HepG2 (cell line): ENCODE measurements around the gene NFKBIA. TPM values are rescaled to one million over a fixed set of nuclear protein-coding genes. Genes with fewer than 3 reads are reported as not detected.
A peak's percentile ranks its signal among the peaks of the same experiment; 100 is the strongest.

ENCODE experiments used
- ATAC-seq: fragments of 200-7000 bp; cut with Tn5 transposase; 3 replicates; pipeline ENCODE4 v1.9.1; 2020; ENCODE audit warnings: mild to moderate bottlenecking, moderate library complexity
- BruUV-seq: library from RNA; stranded (reverse); fragments of 400-500 nt; replicated peaks from 2 replicates; lab custom pipeline; 2021; lab: Mats Ljungman, UMichigan
- CTCF ChIA-PET: fragments of 300-600 bp; formaldehyde crosslinking; extraction: SDS; loops from one replicate; lab custom pipeline; 2021; ENCODE audit warnings: low total read pairs, inconsistent platforms, low intra/inter-chr PET ratio; lab: Yijun Ruan, JAX
- POLR2A ChIA-PET: fragments of 350-600 bp; sonication (Branson Sonifier 250); formaldehyde crosslinking; loops from one replicate; lab custom pipeline; 2020; ENCODE audit warnings: antibody characterized with exemption, inconsistent platforms; lab: Yijun Ruan, JAX
- DNase-seq: peaks from one replicate; pipeline ENCODE4 v3.0.0-alpha.2; 2015; ENCODE audit warnings: low spot score
- FAIRE-seq: peaks from 3 replicates; lab custom pipeline; 2011; peaks lifted over from hg19 to GRCh38; lab: Jason Lieb, UNC
- H2AFZ ChIP-seq: one replicate; pipeline ENCODE4 v1.6.1; 2011; ENCODE audit warnings: low read length, inconsistent platforms
- H3K27ac ChIP-seq: fragments of 300-600 bp; 3 replicates; pipeline ENCODE4 v1.8.0; 2011; ENCODE audit warnings: mixed run types, mild to moderate bottlenecking, mixed read lengths, low read length, inconsistent platforms; ENCODE audit not compliant: insufficient read depth; ENCODE audit errors: extremely low read length
- H3K27me3 ChIP-seq, 2 experiments: fragments of 200-600 bp in 1 of 2; 2 replicates in 1 of 2; 3 replicates in 1 of 2; pipeline versions ENCODE4 v1.6.0 to v1.8.0; 2011; ENCODE audit warnings: low read length in 2 of 2, mild to moderate bottlenecking in 2 of 2, moderate library complexity in 2 of 2, inconsistent platforms in 1 of 2; ENCODE audit not compliant: insufficient read depth in 2 of 2, control insufficient read depth in 1 of 2
- H3K36me3 ChIP-seq, 2 experiments: fragments of 200-600 bp in 1 of 2; replicated peaks in 1 of 2; 2 replicates in 1 of 2; 3 replicates in 1 of 2; pipeline versions ENCODE4 v1.5.1 to v1.8.0; 2011; ENCODE audit warnings: low read length in 2 of 2, inconsistent platforms in 1 of 2; ENCODE audit not compliant: insufficient read depth in 2 of 2, control insufficient read depth in 1 of 2
- H3K4me1 ChIP-seq: 2 replicates; pipeline ENCODE4 v1.5.1; 2012; ENCODE audit warnings: low read length, inconsistent platforms; ENCODE audit not compliant: insufficient read depth
- H3K4me2 ChIP-seq: 2 replicates; pipeline ENCODE4 v1.6.0; 2011; ENCODE audit warnings: low read depth, low read length, inconsistent platforms
- H3K4me3 ChIP-seq, 3 experiments: fragments of 200-600 bp in 1 of 3; sonication (generic), shearing (Covaris generic) in 1 of 3; replicated peaks in 1 of 3; 2 replicates each; pipeline ENCODE4 v1.5.1; 2011 to 2016; ENCODE audit warnings: low read length in 3 of 3, inconsistent platforms in 2 of 3, low read depth in 2 of 3, mild to moderate bottlenecking in 2 of 3, control low read depth in 1 of 3, mixed read lengths in 1 of 3; ENCODE audit not compliant: insufficient read depth in 1 of 3
- H3K79me2 ChIP-seq: one replicate; pipeline ENCODE4 v1.6.1; 2011; ENCODE audit warnings: low read length, inconsistent platforms; ENCODE audit not compliant: insufficient read depth
- H3K9ac ChIP-seq: 2 replicates; pipeline ENCODE4 v1.6.0; 2011; ENCODE audit warnings: mild to moderate bottlenecking, low read depth, low read length, inconsistent platforms; ENCODE audit not compliant: insufficient read depth
- H3K9me3 ChIP-seq: 2 replicates; pipeline ENCODE4 v1.5.1; 2012; ENCODE audit warnings: mild to moderate bottlenecking, low read length
- H4K20me1 ChIP-seq: 2 replicates; pipeline ENCODE4 v1.6.0; 2011; ENCODE audit warnings: inconsistent platforms, mild to moderate bottlenecking, low read length, moderate library complexity; ENCODE audit not compliant: insufficient read depth
- ARID4A ChIP-seq: sonication (generic); formaldehyde crosslinking; IDR thresholded peaks from 2 replicates; pipeline ENCODE4 v1.5.0; 2020; ENCODE audit warnings: mild to moderate bottlenecking, missing genetic modification reagents, borderline replicate concordance
- FOXC1 ChIP-seq: sonication (generic); formaldehyde crosslinking; IDR thresholded peaks from 2 replicates; pipeline ENCODE4 v1.8.0; 2022; ENCODE audit warnings: mild to moderate bottlenecking, missing genetic modification reagents, borderline replicate concordance
- GATAD2A ChIP-seq: IDR thresholded peaks from 2 replicates; pipeline ENCODE4 v1.6.1; 2016
- HNF1B ChIP-seq: sonication (generic); formaldehyde crosslinking; IDR thresholded peaks from 2 replicates; pipeline ENCODE4 v1.5.1; 2020; ENCODE audit warnings: mild to moderate bottlenecking, moderate library complexity, missing genetic modification reagents
- KDM5A ChIP-seq: fragments of 200-600 bp; sonication (generic); IDR thresholded peaks from 2 replicates; pipeline ENCODE4 v1.7.0; 2018; ENCODE audit warnings: antibody characterized with exemption, mild to moderate bottlenecking, low read length, borderline replicate concordance
- KLF13 ChIP-seq: sonication (generic); formaldehyde crosslinking; IDR thresholded peaks from 2 replicates; pipeline ENCODE4 v1.4.0; 2020; ENCODE audit warnings: mild to moderate bottlenecking, missing genetic modification reagents
- NFYB ChIP-seq: sonication (generic); formaldehyde crosslinking; IDR thresholded peaks from 2 replicates; pipeline ENCODE4 v1.4.0; 2020; ENCODE audit warnings: missing genetic modification reagents
- NR2F2 ChIP-seq: IDR thresholded peaks from 2 replicates; pipeline ENCODE4 v1.6.1; 2012; ENCODE audit warnings: low read depth, inconsistent platforms, borderline replicate concordance
- PHF20 ChIP-seq: sonication (generic); formaldehyde crosslinking; IDR thresholded peaks from 2 replicates; pipeline ENCODE4 v1.5.0; 2020; ENCODE audit warnings: mild to moderate bottlenecking, missing genetic modification reagents
- SP140L ChIP-seq: sonication (generic); formaldehyde crosslinking; IDR thresholded peaks from 2 replicates; pipeline ENCODE4 v1.4.0; 2020; ENCODE audit warnings: missing genetic modification reagents, borderline replicate concordance
- STAT5B ChIP-seq: sonication (generic); formaldehyde crosslinking; IDR thresholded peaks from 2 replicates; pipeline ENCODE4 v1.4.0; 2020; ENCODE audit warnings: missing genetic modification reagents
- THRA ChIP-seq: sonication (generic); formaldehyde crosslinking; IDR thresholded peaks from 2 replicates; pipeline ENCODE4 v1.4.0; 2020; ENCODE audit warnings: missing genetic modification reagents, borderline replicate concordance
- YEATS2 ChIP-seq: sonication (generic); formaldehyde crosslinking; IDR thresholded peaks from 2 replicates; pipeline ENCODE4 v1.4.0; 2020; ENCODE audit warnings: missing genetic modification reagents, borderline replicate concordance
- ZC3H4 ChIP-seq: sonication (generic); formaldehyde crosslinking; IDR thresholded peaks from 2 replicates; pipeline ENCODE4 v1.4.0; 2020; ENCODE audit warnings: missing genetic modification reagents, borderline replicate concordance
- ZNF17 ChIP-seq: sonication (generic); formaldehyde crosslinking; IDR thresholded peaks from 2 replicates; pipeline ENCODE4 v1.5.0; 2020; ENCODE audit warnings: mild to moderate bottlenecking, missing genetic modification reagents
- ZNF383 ChIP-seq: sonication (generic); formaldehyde crosslinking; IDR thresholded peaks from 2 replicates; pipeline ENCODE4 v1.4.0; 2020; ENCODE audit warnings: missing genetic modification reagents, mild to moderate bottlenecking, borderline replicate concordance
- ZNF496 ChIP-seq: sonication (generic); formaldehyde crosslinking; IDR thresholded peaks from 2 replicates; pipeline ENCODE4 v1.8.1; 2023; ENCODE audit warnings: mild to moderate bottlenecking, moderate library complexity, missing genetic modification reagents; ENCODE audit not compliant: insufficient replicate concordance
- WGBS: methylation state at CpG from one replicate; pipeline ENCODE4 v1.1.6; 2017; ENCODE audit warnings: low lambda C conversion rate; 5-methylcytosine and 5-hydroxymethylcytosine counted together
- in situ Hi-C: cut with HindIII; loops from 2 replicates; pipeline ENCODE4 v1.10.0; 2017; ENCODE audit warnings: low pct_unique_long_range_greater_than_20kb; ENCODE audit not compliant: extremely low pct_ligation_motif_present
- intact Hi-C: fragments of 100-400 bp; cut with micrococcal nuclease; formaldehyde crosslinking; loops from one replicate; pipeline ENCODE4 v1.10.0; 2022; ENCODE audit not compliant: unreplicated experiment
- polyA plus RNA-seq, 8 experiments: library from polyadenylated mRNA; depleted of rRNA in 3 of 8; stranded (reverse) in 7 of 8; unstranded in 1 of 8; fragments of >200 nt; fragmentation: Illumina TruSeq in 4 of 8; extraction: Trizol in 4 of 8; gene quantifications; 2 replicates each; pipeline versions ENCODE4 v1.2.1 to v1.2.3, GENCODE V29; 2011 to 2016; ENCODE audit warnings: low read depth in 4 of 8, missing spikeins in 1 of 8, mixed read lengths in 1 of 8; ENCODE audit not compliant: insufficient read depth in 1 of 8
- total RNA-seq, 5 experiments: library from RNA; depleted of rRNA; stranded (reverse); fragments of >200 nt; fragmentation: Illumina TruSeq; extraction: Trizol; gene quantifications; 2 replicates each; pipeline ENCODE4 v1.2.3, GENCODE V29; 2016; ENCODE audit warnings: low read depth in 1 of 5

The NFKBIA gene
- total and polyA plus RNA-seq, 2 of the 13 experiments (the other 11 are each of a cell fraction or from before 2014, with no cell fraction given), result 197 to 319 TPM

- ATAC-seq, result no peak
- POLR2A ChIA-PET, result no interaction called here
- no peak for FAIRE-seq
- in situ Hi-C loops (loop anchor here (5.0 kb wide), 5 partner anchors 75 to 285 kb away; partner anchors contain the start of genes PPP2R3C and PRORP), intact Hi-C loops (loop anchor here (1.0 to 5.0 kb wide), 5 partner anchors 73 to 360 kb away; partner anchors contain the start of gene FAM177A1)
- Histone ChIP-seq H3K79me2 (peaks cover 17% of the 10 kb centered on the region), H3K4me2 (no peak overlapping the region), H3K4me3 (no peak overlapping the region), H3K9me3 (no peaks in the 10 kb centered on the region), H3K27me3 (no peaks in the 10 kb centered on the region; a peak in 2 of 5 replicates), H3K9ac (no peak overlapping the region), H3K27ac (no peak overlapping the region), H3K36me3 (peaks cover 13% of the 10 kb centered on the region in 2 experiments), H3K4me1 (peaks cover 57% of the 10 kb centered on the region), H4K20me1 (peaks cover 14% of the 10 kb centered on the region), H2AFZ (no peak overlapping the region)
- DNase-seq, result no peak
- CTCF ChIA-PET, result interaction anchor here (1.0 to 4.9 kb wide), 9 partner anchors 13 to 267 kb away, joined by 3 to 51 read pairs (median 7); no protein-coding TSS in a partner anchor
- BruUV-seq, result no TSS peak
- WGBS, result 10% methylated on average over 1 of the region's 1 CpG
- no peak for TF ChIP-seq NFYB (CRISPR knock-in tag)
- TF ChIP-seq PHF20 (CRISPR knock-in tag), result no peak
- TF ChIP-seq YEATS2, result 0 out of 2 replicates have a peak, but pooled peaks have one; percentile 3
- 0 out of 2 replicates have a peak, but pooled peaks have one; percentile 53 for TF ChIP-seq FOXC1 (CRISPR knock-in tag)
- TF ChIP-seq ZNF496 (CRISPR knock-in tag), result no peak
- TF ChIP-seq GATAD2A (CRISPR knock-in tag), result no peak
- no peak for TF ChIP-seq STAT5B (CRISPR knock-in tag)
- no peak for TF ChIP-seq ZC3H4
- no peak for TF ChIP-seq KLF13 (CRISPR knock-in tag)
- TF ChIP-seq HNF1B (CRISPR knock-in tag), result no peak
- no peak for TF ChIP-seq NR2F2
- TF ChIP-seq ZNF17 (CRISPR knock-in tag), result no peak
- TF ChIP-seq ARID4A (CRISPR knock-in tag), result no peak
- TF ChIP-seq KDM5A, result no peak
- no peak for TF ChIP-seq THRA
- TF ChIP-seq ZNF383 (CRISPR knock-in tag), result no peak
- TF ChIP-seq SP140L (CRISPR knock-in tag), result 0 out of 2 replicates have a peak, but pooled peaks have one; percentile 6
Observed at GRCh38 chr14:35407306-35407630, 2.7 kb upstream of the NFKBIA start.
